Neural cell (in vitro differentiated cells): ENCODE data around the gene USP22. TPM values are rescaled to one million over a fixed set of nuclear protein-coding genes. Genes with fewer than 3 reads are reported as not detected.

Experiments used
- polyA plus RNA-seq: library from polyadenylated mRNA; depleted of rRNA; stranded (reverse); fragments of >200 nt; gene quantifications from 2 replicates; pipeline ENCODE4 v1.2.3, GENCODE V29; 2014
- small RNA-seq, 3 experiments: library from RNA; depleted of rRNA; stranded (forward); fragments of <200 nt; gene quantifications; one replicate each; pipeline ENCODE3, GENCODE V24; 2012

USP22 gene
- polyA plus RNA-seq, 1 donor from 2014 or later: 269 TPM

Small RNA genes within 50 kb of the gene (small RNA-seq; reads per million reads assigned to genes)
- gene AC087393.1: 0 reads per million in 3 experiments

Other genes starting within 250 kb of the USP22 start
- gene DHRS7B, start 84.0 kb upstream of the USP22 start, polyA plus RNA-seq: 35.8 and 48.9 TPM in 2 replicates
- 22.9 and 24.6 TPM in 2 replicates for gene TMEM11, start 171.2 kb upstream of the USP22 start, polyA plus RNA-seq
- 2.5 and 2.8 TPM in 2 replicates for gene NATD1, start 210.4 kb upstream of the USP22 start, polyA plus RNA-seq
- gene MAP2K3, start 241.7 kb upstream of the USP22 start, polyA plus RNA-seq: 5.3 and 8.8 TPM in 2 replicates